LNCaP clone FGC (cell line): ENCODE data around the gene EXT2.

Experiments used
- DNase-seq: peaks from one replicate; pipeline ENCODE4 v3.0.0-alpha.2; 2011; ENCODE audit warnings: low read depth
- H3K4me3 ChIP-seq: 2 replicates; pipeline ENCODE4 v1.5.1; 2011; ENCODE audit warnings: mild to moderate bottlenecking, low read depth, low read length, control low read depth
- TF ChIP-seq, protein P1 (sequence below): IDR thresholded peaks from 2 replicates; pipeline ENCODE4 v1.5.1; 2012; ENCODE audit warnings: mild to moderate bottlenecking; ENCODE audit not compliant: control insufficient read depth, insufficient read depth; ENCODE audit errors: extremely low read depth

Gene EXT2

GRCh38 chr11:44068180-44068579 lies 27.3 kb upstream of the EXT2 start:
- H3K4me3 ChIP-seq = no peak overlapping the region
- DNase-seq = no peak
- TF ChIP-seq, protein P1, sequence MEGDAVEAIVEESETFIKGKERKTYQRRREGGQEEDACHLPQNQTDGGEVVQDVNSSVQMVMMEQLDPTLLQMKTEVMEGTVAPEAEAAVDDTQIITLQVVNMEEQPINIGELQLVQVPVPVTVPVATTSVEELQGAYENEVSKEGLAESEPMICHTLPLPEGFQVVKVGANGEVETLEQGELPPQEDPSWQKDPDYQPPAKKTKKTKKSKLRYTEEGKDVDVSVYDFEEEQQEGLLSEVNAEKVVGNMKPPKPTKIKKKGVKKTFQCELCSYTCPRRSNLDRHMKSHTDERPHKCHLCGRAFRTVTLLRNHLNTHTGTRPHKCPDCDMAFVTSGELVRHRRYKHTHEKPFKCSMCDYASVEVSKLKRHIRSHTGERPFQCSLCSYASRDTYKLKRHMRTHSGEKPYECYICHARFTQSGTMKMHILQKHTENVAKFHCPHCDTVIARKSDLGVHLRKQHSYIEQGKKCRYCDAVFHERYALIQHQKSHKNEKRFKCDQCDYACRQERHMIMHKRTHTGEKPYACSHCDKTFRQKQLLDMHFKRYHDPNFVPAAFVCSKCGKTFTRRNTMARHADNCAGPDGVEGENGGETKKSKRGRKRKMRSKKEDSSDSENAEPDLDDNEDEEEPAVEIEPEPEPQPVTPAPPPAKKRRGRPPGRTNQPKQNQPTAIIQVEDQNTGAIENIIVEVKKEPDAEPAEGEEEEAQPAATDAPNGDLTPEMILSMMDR = no peak

DNA sequence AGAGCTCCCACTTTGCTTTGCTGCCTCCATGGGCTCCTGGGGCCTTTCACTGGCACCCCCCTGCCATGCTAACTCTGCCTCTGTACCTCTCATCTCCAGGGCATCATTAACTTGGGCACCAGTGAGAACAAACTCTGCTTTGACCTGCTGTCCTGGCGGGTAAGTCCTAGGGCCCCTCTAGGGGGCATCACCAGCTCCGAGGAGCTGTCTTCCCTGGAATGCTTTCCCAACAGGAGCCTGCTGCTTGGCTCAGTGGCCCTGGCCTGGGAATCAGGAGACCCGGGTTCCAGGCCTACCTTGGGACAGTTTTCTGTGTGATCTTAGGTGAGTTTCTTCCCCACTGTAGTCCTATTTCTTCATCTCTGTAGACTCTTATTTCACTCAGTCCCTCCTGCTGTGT lies 24.3 kb upstream of the EXT2 start:
- no peak for DNase-seq
- TF ChIP-seq, protein P1 = no peak
- H3K4me3 ChIP-seq = no peak overlapping the region

DNA sequence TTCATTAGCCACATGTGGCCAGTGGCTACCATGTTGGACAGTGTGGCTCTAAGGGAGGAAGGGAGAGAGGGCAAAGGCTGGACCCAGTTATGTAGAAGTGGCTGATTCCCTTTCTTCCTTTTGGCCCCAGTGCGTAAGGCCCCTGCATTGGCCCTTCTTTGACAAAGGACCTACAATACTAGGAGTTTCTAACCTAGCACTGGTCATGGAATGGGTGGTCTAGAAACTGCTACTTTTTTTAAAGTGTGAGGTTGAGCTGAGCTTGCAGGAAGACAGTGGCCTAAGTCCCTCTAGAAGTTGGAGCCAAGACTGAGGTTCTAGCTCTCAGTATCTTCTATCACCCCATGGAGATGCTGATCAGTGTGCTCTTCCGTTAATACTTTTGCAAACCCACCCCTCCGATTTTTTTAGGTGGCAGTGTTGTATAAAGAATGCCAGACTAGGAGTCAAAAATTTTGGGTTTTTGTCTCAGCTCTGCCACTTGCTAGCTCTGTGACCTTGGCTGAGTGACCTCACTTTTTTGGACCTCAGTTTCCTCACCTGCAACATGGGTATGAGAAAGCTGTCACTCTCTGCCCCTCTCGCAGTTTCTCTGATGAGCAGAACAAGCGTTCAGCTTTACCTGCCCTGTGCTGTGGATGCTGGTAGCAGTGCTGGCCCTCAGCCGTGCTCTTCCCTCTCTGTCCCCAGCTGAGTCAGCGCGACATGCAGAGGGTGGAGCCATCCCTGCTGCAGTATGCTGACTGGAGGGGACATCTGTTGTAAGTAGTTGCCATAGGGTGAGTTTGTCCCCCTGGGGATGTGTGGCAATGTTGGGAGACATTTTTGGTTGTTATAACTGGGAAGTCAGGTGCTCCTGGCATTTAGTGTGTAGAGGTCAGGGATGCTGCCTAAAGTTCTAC lies 22.5 kb upstream of the EXT2 start:
- TF ChIP-seq, protein P1 = no peak
- H3K4me3 ChIP-seq = no peak overlapping the region
- DNase-seq = no peak

DNA sequence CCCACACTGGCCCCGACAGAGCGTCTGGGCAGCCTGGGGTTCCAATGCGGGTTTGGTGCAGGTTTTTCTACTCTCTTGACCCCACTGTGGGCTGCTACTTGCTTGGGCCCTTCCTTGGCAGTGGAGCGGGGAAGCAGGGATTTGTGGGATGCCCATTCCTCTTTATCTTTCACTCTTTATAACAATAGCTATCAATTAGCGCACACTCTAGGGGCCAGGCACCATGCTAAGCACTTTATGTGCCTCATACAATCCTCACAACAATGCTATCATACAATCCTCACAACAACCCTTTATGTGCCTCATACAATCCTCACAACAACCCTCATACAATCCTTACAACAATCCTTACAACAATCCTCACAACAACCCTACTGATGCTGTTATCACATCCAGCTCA lies 16.7 kb upstream of the EXT2 start:
- DNase-seq = no peak
- no peak overlapping the region for H3K4me3 ChIP-seq
- TF ChIP-seq, protein P1 = no peak

DNA sequence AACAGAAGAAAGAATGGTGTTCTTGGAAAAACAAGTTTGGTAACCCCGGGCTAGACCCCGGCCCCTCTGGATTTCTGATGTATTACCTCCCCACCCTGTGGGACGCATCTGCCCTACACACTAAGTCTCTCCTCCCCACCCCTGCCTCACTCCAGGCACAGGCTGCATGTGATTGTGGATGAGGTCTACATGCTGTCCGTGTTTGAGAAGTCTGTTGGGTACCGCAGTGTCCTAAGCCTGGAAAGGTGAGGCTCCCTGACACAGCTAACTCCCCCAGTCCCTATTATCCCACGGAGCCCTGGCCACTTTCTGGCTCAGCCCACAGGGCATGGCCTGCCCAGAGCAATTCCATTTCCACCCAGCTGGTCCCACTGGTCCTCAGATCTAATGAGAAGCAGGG lies 16.1 kb upstream of the EXT2 start:
- TF ChIP-seq, protein P1 = no peak
- DNase-seq = no peak
- no peak overlapping the region for H3K4me3 ChIP-seq

DNA sequence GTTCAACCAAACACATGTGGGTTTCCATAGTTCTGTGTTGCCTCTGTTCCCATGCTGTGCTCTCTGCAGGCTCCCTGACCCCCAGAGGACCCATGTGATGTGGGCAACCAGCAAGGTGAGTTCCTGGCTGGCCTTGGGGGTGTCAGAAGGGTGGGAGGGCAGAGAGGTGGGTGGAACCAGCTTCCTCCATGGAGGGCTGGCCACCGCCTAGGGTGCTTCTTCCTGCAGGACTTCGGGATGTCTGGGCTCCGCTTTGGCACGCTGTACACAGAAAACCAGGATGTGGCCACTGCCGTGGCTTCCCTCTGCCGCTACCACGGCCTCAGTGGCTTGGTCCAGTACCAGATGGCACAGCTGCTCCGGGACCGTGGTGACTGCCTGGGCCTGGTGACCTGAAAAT lies 14.5 kb upstream of the EXT2 start:
- no peak for DNase-seq
- TF ChIP-seq, protein P1 = no peak
- no peak overlapping the region for H3K4me3 ChIP-seq

GRCh38 chr11:44082645-44083044 lies 12.8 kb upstream of the EXT2 start:
- no peak for DNase-seq
- H3K4me3 ChIP-seq = no peak overlapping the region
- TF ChIP-seq, protein P1 = no peak
